H9 (cell line): ENCODE measurements around the gene THSD7B. TPM values are rescaled to one million over a fixed set of nuclear protein-coding genes. Genes with fewer than 3 reads are reported as not detected.

ENCODE experiments used
- DNase-seq: peaks from one replicate; pipeline ENCODE4 v3.0.0-alpha.2; 2017
- H2AFZ ChIP-seq: one replicate; pipeline ENCODE4 v1.6.1; 2013; ENCODE audit warnings: mild to moderate bottlenecking, low read length, control low read depth, moderate library complexity
- H2AK5ac ChIP-seq: 2 replicates; pipeline ENCODE4 v1.6.1; 2013; ENCODE audit warnings: low read length, control low read depth, mixed read lengths; ENCODE audit not compliant: insufficient read length
- H2BK120ac ChIP-seq: one replicate; pipeline ENCODE4 v1.6.1; 2013; ENCODE audit warnings: low read depth, mild to moderate bottlenecking, low read length, control low read depth, inconsistent platforms; ENCODE audit not compliant: poor library complexity, severe bottlenecking
- H2BK12ac ChIP-seq: 2 replicates; pipeline ENCODE4 v1.6.1; 2013; ENCODE audit warnings: low read length, control low read depth, mixed read lengths, low read depth; ENCODE audit not compliant: insufficient read length
- H2BK15ac ChIP-seq: 2 replicates; pipeline ENCODE4 v1.6.1; 2013; ENCODE audit warnings: low read depth, low read length, control low read depth
- H2BK20ac ChIP-seq: one replicate; pipeline ENCODE4 v1.6.1; 2013; ENCODE audit warnings: low read depth, mild to moderate bottlenecking, low read length, control low read depth, inconsistent platforms; ENCODE audit not compliant: poor library complexity, severe bottlenecking
- H2BK5ac ChIP-seq: 2 replicates; pipeline ENCODE4 v1.6.1; 2013; ENCODE audit warnings: low read length, control low read depth, mixed read lengths; ENCODE audit not compliant: insufficient read length
- H3K14ac ChIP-seq: 2 replicates; pipeline ENCODE4 v1.6.1; 2013; ENCODE audit warnings: low read length, control low read depth; ENCODE audit not compliant: insufficient read depth
- H3K18ac ChIP-seq: 2 replicates; pipeline ENCODE4 v1.6.1; 2013; ENCODE audit warnings: low read depth, mild to moderate bottlenecking, mixed read lengths, low read length, control low read depth; ENCODE audit not compliant: insufficient read length
- H3K23ac ChIP-seq: 2 replicates; pipeline ENCODE4 v1.6.1; 2013; ENCODE audit warnings: low read length, control low read depth, mixed read lengths, low read depth; ENCODE audit not compliant: insufficient read length
- H3K23me2 ChIP-seq: 2 replicates; pipeline ENCODE4 v1.6.1; 2013; ENCODE audit warnings: low read depth, mild to moderate bottlenecking, mixed read lengths, low read length, control low read depth; ENCODE audit not compliant: insufficient read length, poor library complexity, severe bottlenecking
- H3K27ac ChIP-seq: 2 replicates; pipeline ENCODE4 v1.5.1; 2013; ENCODE audit warnings: low read length, control low read depth, mixed read lengths, low read depth; ENCODE audit not compliant: insufficient read length
- H3K27me3 ChIP-seq: 2 replicates; pipeline ENCODE4 v1.6.1; 2013; ENCODE audit warnings: low read length, control low read depth, inconsistent platforms; ENCODE audit not compliant: insufficient read depth
- H3K4ac ChIP-seq: 2 replicates; pipeline ENCODE4 v1.6.1; 2013; ENCODE audit warnings: low read depth, mild to moderate bottlenecking, control low read depth, inconsistent platforms, low read length, moderate library complexity
- H3K4me1 ChIP-seq: 2 replicates; pipeline ENCODE4 v1.6.1; 2013; ENCODE audit warnings: low read length, control low read depth, inconsistent platforms; ENCODE audit not compliant: insufficient read depth
- H3K4me2 ChIP-seq: 2 replicates; pipeline ENCODE4 v1.6.1; 2013; ENCODE audit warnings: low read length, control low read depth, mixed read lengths; ENCODE audit not compliant: insufficient read length, insufficient read depth
- H3K56ac ChIP-seq: 2 replicates; pipeline ENCODE4 v1.6.1; 2013; ENCODE audit warnings: low read depth, mild to moderate bottlenecking, mixed read lengths, low read length, control low read depth; ENCODE audit not compliant: insufficient read length
- H3K79me1 ChIP-seq: 2 replicates; pipeline ENCODE4 v1.6.1; 2013; ENCODE audit warnings: low read depth, mild to moderate bottlenecking, moderate library complexity, low read length, control low read depth, inconsistent platforms; ENCODE audit not compliant: insufficient read depth, poor library complexity, severe bottlenecking
- H3K79me2 ChIP-seq: 2 replicates; pipeline ENCODE4 v1.6.1; 2013; ENCODE audit warnings: low read length, control low read depth, inconsistent platforms; ENCODE audit not compliant: insufficient read depth
- H3K9ac ChIP-seq: 2 replicates; pipeline ENCODE4 v1.6.1; 2013; ENCODE audit warnings: low read length, control low read depth, mixed read lengths; ENCODE audit not compliant: insufficient read length; ENCODE audit errors: extremely low read depth
- H3K9me3 ChIP-seq: one replicate; pipeline ENCODE4 v1.6.1; 2013; ENCODE audit warnings: low read depth, low read length, inconsistent platforms; ENCODE audit not compliant: control insufficient read depth
- H3T11ph ChIP-seq: one replicate; pipeline ENCODE4 v1.6.1; 2013; ENCODE audit warnings: mild to moderate bottlenecking, low read length, control low read depth, inconsistent platforms
- H4K20me1 ChIP-seq: one replicate; pipeline ENCODE4 v1.6.1; 2013; ENCODE audit not compliant: control insufficient read depth, insufficient read length, insufficient read depth
- H4K5ac ChIP-seq: 2 replicates; pipeline ENCODE4 v1.6.1; 2013; ENCODE audit warnings: low read depth, mild to moderate bottlenecking, mixed read lengths, low read length, control low read depth; ENCODE audit not compliant: insufficient read length
- H4K8ac ChIP-seq: replicated peaks from 2 replicates; pipeline ENCODE4 v1.6.1; 2013; ENCODE audit warnings: low read length, control low read depth, mixed read lengths, low read depth; ENCODE audit not compliant: insufficient read length
- H4K91ac ChIP-seq: 2 replicates; pipeline ENCODE4 v1.6.1; 2013; ENCODE audit warnings: low read depth, mild to moderate bottlenecking, moderate library complexity, mixed read lengths, low read length, control low read depth; ENCODE audit not compliant: insufficient read length
- H3K27ac Mint-ChIP-seq, 3 experiments: 2 replicates in 2 of 3; 3 replicates in 1 of 3; pipeline ENCODE4 v1.8.0; 2020 to 2021; ENCODE audit warnings: mixed read lengths in 3 of 3, mild to moderate bottlenecking in 1 of 3, moderate library complexity in 1 of 3
- H3K27me3 Mint-ChIP-seq: 2 replicates; pipeline ENCODE4 v1.8.0; 2021; ENCODE audit warnings: low read depth, mild to moderate bottlenecking, moderate library complexity, mixed read lengths
- H3K36me3 Mint-ChIP-seq, 3 experiments: 2 replicates in 2 of 3; 3 replicates in 1 of 3; pipeline ENCODE4 v1.8.0; 2020 to 2021; ENCODE audit warnings: low read depth in 3 of 3, mixed read lengths in 3 of 3; ENCODE audit not compliant: insufficient read depth in 1 of 3
- H3K4me1 Mint-ChIP-seq, 2 experiments: 2 replicates each; pipeline ENCODE4 v1.8.0; 2020; ENCODE audit warnings: mixed read lengths in 2 of 2
- H3K4me3 Mint-ChIP-seq, 2 experiments: 2 replicates in 1 of 2; 3 replicates in 1 of 2; pipeline ENCODE4 v1.8.0; 2020 to 2021; ENCODE audit warnings: mild to moderate bottlenecking in 2 of 2, mixed read lengths in 2 of 2, moderate library complexity in 1 of 2
- H3K9me3 Mint-ChIP-seq, 2 experiments: 2 replicates in 1 of 2; 3 replicates in 1 of 2; pipeline ENCODE4 v1.8.0; 2020; ENCODE audit warnings: mild to moderate bottlenecking in 2 of 2, mixed read lengths in 2 of 2, moderate library complexity in 1 of 2
- WGBS: extraction: QIAGEN DNeasy Blood & Tissue Kit; methylation state at CpG from one replicate; pipeline ENCODE4 v1.1.7; 2013; ENCODE audit warnings: missing lambda C conversion rate, low lambda C conversion rate, mixed read lengths; ENCODE audit not compliant: insufficient read length; ENCODE audit errors: extremely low coverage; 5-methylcytosine and 5-hydroxymethylcytosine counted together
- total RNA-seq: library from RNA; stranded (reverse); gene quantifications from 2 replicates; pipeline ENCODE4 v1.2.1, GENCODE V29; 2021
- TF ChIP-seq, protein P1 (sequence below): fragments of 200-600 bp; sonication (generic); conservative IDR thresholded peaks from 3 replicates; pipeline ENCODE4 v1.8.0; 2021; ENCODE audit warnings: antibody characterized with exemption, mild to moderate bottlenecking

THSD7B gene
- total RNA-seq, 1 experiment from 2014 or later = 0.85 TPM

DNA sequence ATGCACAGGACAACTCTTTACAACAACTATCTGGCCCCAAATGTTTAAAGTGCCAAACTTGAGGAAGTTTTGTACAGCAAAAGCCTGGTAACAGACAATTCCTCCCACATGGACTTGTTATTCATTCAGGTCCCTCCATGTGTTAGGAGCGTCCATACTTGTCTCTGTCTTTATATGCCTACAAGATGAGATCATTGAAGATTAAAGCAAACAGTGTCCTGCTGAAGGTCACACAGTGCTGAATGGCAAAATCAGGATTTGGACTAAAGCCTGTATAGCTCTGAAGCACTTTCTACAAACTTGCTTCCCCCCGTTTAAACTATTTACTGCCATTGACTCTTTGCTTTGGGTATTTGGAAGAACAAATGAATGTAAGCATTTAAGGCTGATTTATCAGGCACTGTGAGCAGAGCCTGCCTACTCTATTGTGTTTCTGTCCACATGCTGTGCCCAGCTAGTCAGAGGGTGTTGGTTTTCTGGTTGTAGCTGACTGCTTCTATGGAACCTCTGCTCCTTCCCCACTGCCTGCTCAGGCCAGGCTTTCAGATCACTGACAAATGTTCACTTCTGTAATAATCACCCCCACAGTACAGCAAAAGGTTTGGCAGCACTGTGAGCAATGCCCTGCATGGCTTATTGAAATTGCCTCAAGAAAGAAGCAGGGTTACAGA, 274.3 kb downstream of the THSD7B start:
- H3K4me1 ChIP-seq = no peaks in the 10 kb centered on the region
- H3K56ac ChIP-seq = no peak overlapping the region
- no peaks in the 10 kb centered on the region for H3K27me3 ChIP-seq
- no peak overlapping the region for H3K4me3 Mint-ChIP-seq
- H3K79me2 ChIP-seq = no peaks in the 10 kb centered on the region
- no peak overlapping the region for H3K14ac ChIP-seq
- H3K9me3 ChIP-seq = no peaks in the 10 kb centered on the region
- no peak overlapping the region for H3K27ac ChIP-seq
- no peak overlapping the region for H2BK12ac ChIP-seq
- H3K23ac ChIP-seq = no peak overlapping the region
- DNase-seq = no peak
- no peaks in the 10 kb centered on the region for H4K20me1 ChIP-seq
- H2BK5ac ChIP-seq = no peak overlapping the region
- peak overlapping the region in 1 of 3 experiments; percentile 60; a peak in 2 of 7 replicates for H3K27ac Mint-ChIP-seq
- no peak overlapping the region for H3K9ac ChIP-seq
- no CpG with 5 or more reads among the region's 2 CpGs for WGBS
- H3T11ph ChIP-seq = no peak overlapping the region
- no peak overlapping the region for H4K8ac ChIP-seq
- no peaks in the 10 kb centered on the region for H3K4me1 Mint-ChIP-seq
- no peak overlapping the region for H2AK5ac ChIP-seq
- H3K79me1 ChIP-seq = no peaks in the 10 kb centered on the region
- H2BK120ac ChIP-seq = no peak overlapping the region
- TF ChIP-seq, protein P1, sequence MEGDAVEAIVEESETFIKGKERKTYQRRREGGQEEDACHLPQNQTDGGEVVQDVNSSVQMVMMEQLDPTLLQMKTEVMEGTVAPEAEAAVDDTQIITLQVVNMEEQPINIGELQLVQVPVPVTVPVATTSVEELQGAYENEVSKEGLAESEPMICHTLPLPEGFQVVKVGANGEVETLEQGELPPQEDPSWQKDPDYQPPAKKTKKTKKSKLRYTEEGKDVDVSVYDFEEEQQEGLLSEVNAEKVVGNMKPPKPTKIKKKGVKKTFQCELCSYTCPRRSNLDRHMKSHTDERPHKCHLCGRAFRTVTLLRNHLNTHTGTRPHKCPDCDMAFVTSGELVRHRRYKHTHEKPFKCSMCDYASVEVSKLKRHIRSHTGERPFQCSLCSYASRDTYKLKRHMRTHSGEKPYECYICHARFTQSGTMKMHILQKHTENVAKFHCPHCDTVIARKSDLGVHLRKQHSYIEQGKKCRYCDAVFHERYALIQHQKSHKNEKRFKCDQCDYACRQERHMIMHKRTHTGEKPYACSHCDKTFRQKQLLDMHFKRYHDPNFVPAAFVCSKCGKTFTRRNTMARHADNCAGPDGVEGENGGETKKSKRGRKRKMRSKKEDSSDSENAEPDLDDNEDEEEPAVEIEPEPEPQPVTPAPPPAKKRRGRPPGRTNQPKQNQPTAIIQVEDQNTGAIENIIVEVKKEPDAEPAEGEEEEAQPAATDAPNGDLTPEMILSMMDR = no peak
- no peak overlapping the region for H3K18ac ChIP-seq
- H2AFZ ChIP-seq = no peak overlapping the region
- no peaks in the 10 kb centered on the region for H3K27me3 Mint-ChIP-seq
- H3K4me2 ChIP-seq = no peak overlapping the region
- no peak overlapping the region for H4K5ac ChIP-seq
- no peak overlapping the region for H4K91ac ChIP-seq
- no peak overlapping the region for H3K4ac ChIP-seq
- no peaks in the 10 kb centered on the region for H3K23me2 ChIP-seq
- H3K9me3 Mint-ChIP-seq = no peaks in the 10 kb centered on the region
- H2BK20ac ChIP-seq = no peak overlapping the region
- H3K36me3 Mint-ChIP-seq = no peaks in the 10 kb centered on the region
- H2BK15ac ChIP-seq = no peak overlapping the region
